HepG2 (cell line): ENCODE data around the gene PHF23. TPM values are rescaled to one million over a fixed set of nuclear protein-coding genes. Genes with fewer than 3 reads are reported as not detected.
A peak's percentile ranks its signal among the peaks of the same experiment; 100 is the strongest.

Experiments
- ATAC-seq: fragments of 200-7000 bp; cut with Tn5 transposase; 3 replicates; pipeline ENCODE4 v1.9.1; 2020; ENCODE audit warnings: mild to moderate bottlenecking, moderate library complexity
- BruUV-seq: library from RNA; stranded (reverse); fragments of 400-500 nt; replicated peaks from 2 replicates; lab custom pipeline; 2021; lab: Mats Ljungman, UMichigan
- CTCF ChIA-PET: fragments of 300-600 bp; formaldehyde crosslinking; extraction: SDS; loops from one replicate; lab custom pipeline; 2021; ENCODE audit warnings: low total read pairs, inconsistent platforms, low intra/inter-chr PET ratio; lab: Yijun Ruan, JAX
- POLR2A ChIA-PET: fragments of 350-600 bp; sonication (Branson Sonifier 250); formaldehyde crosslinking; loops from one replicate; lab custom pipeline; 2020; ENCODE audit warnings: antibody characterized with exemption, inconsistent platforms; lab: Yijun Ruan, JAX
- DNase-seq: peaks from one replicate; pipeline ENCODE4 v3.0.0-alpha.2; 2015; ENCODE audit warnings: low spot score
- FAIRE-seq: peaks from 3 replicates; lab custom pipeline; 2011; peaks lifted over from hg19 to GRCh38; lab: Jason Lieb, UNC
- H2AFZ ChIP-seq: one replicate; pipeline ENCODE4 v1.6.1; 2011; ENCODE audit warnings: low read length, inconsistent platforms
- H3K27ac ChIP-seq: fragments of 300-600 bp; 3 replicates; pipeline ENCODE4 v1.8.0; 2011; ENCODE audit warnings: mixed run types, mild to moderate bottlenecking, mixed read lengths, low read length, inconsistent platforms; ENCODE audit not compliant: insufficient read depth; ENCODE audit errors: extremely low read length
- H3K27me3 ChIP-seq, 2 experiments: fragments of 200-600 bp in 1 of 2; 2 replicates in 1 of 2; 3 replicates in 1 of 2; pipeline versions ENCODE4 v1.6.0 to v1.8.0; 2011; ENCODE audit warnings: low read length in 2 of 2, mild to moderate bottlenecking in 2 of 2, moderate library complexity in 2 of 2, inconsistent platforms in 1 of 2; ENCODE audit not compliant: insufficient read depth in 2 of 2, control insufficient read depth in 1 of 2
- H3K36me3 ChIP-seq, 2 experiments: fragments of 200-600 bp in 1 of 2; replicated peaks in 1 of 2; 2 replicates in 1 of 2; 3 replicates in 1 of 2; pipeline versions ENCODE4 v1.5.1 to v1.8.0; 2011; ENCODE audit warnings: low read length in 2 of 2, inconsistent platforms in 1 of 2; ENCODE audit not compliant: insufficient read depth in 2 of 2, control insufficient read depth in 1 of 2
- H3K4me1 ChIP-seq: 2 replicates; pipeline ENCODE4 v1.5.1; 2012; ENCODE audit warnings: low read length, inconsistent platforms; ENCODE audit not compliant: insufficient read depth
- H3K4me2 ChIP-seq: 2 replicates; pipeline ENCODE4 v1.6.0; 2011; ENCODE audit warnings: low read depth, low read length, inconsistent platforms
- H3K4me3 ChIP-seq, 3 experiments: fragments of 200-600 bp in 1 of 3; sonication (generic), shearing (Covaris generic) in 1 of 3; replicated peaks in 1 of 3; 2 replicates each; pipeline ENCODE4 v1.5.1; 2011 to 2016; ENCODE audit warnings: low read length in 3 of 3, inconsistent platforms in 2 of 3, low read depth in 2 of 3, mild to moderate bottlenecking in 2 of 3, control low read depth in 1 of 3, mixed read lengths in 1 of 3; ENCODE audit not compliant: insufficient read depth in 1 of 3
- H3K79me2 ChIP-seq: one replicate; pipeline ENCODE4 v1.6.1; 2011; ENCODE audit warnings: low read length, inconsistent platforms; ENCODE audit not compliant: insufficient read depth
- H3K9ac ChIP-seq: 2 replicates; pipeline ENCODE4 v1.6.0; 2011; ENCODE audit warnings: mild to moderate bottlenecking, low read depth, low read length, inconsistent platforms; ENCODE audit not compliant: insufficient read depth
- H3K9me3 ChIP-seq: 2 replicates; pipeline ENCODE4 v1.5.1; 2012; ENCODE audit warnings: mild to moderate bottlenecking, low read length
- H4K20me1 ChIP-seq: 2 replicates; pipeline ENCODE4 v1.6.0; 2011; ENCODE audit warnings: inconsistent platforms, mild to moderate bottlenecking, low read length, moderate library complexity; ENCODE audit not compliant: insufficient read depth
- AGO2 ChIP-seq: fragments of 200-400 bp; formaldehyde crosslinking; optimal IDR thresholded peaks from 2 replicates; pipeline ENCODE3; 2017; ENCODE audit warnings: mild to moderate bottlenecking, low read depth, low read length, moderate library complexity
- ATF2 ChIP-seq: sonication (generic); formaldehyde crosslinking; IDR thresholded peaks from 2 replicates; pipeline ENCODE4 v1.4.0; 2020; ENCODE audit warnings: missing genetic modification reagents
- FOXA3 ChIP-seq: IDR thresholded peaks from 2 replicates; pipeline ENCODE4 v1.6.1; 2016; ENCODE audit warnings: missing genetic modification reagents, missing compliant biosample characterization
- MXI1 ChIP-seq: IDR thresholded peaks from 3 replicates; pipeline ENCODE4 v1.6.1; 2012; ENCODE audit warnings: low read depth, low read length, inconsistent platforms, borderline replicate concordance
- SNRNP70 ChIP-seq: fragments of 200-400 bp; formaldehyde crosslinking; IDR thresholded peaks from 2 replicates; pipeline ENCODE4 v1.6.1; 2017; ENCODE audit warnings: mild to moderate bottlenecking, low read depth, low read length, moderate library complexity
- TFE3 ChIP-seq: IDR thresholded peaks from 2 replicates; pipeline ENCODE4 v1.6.1; 2016
- ZBTB1 ChIP-seq: sonication (generic); formaldehyde crosslinking; IDR thresholded peaks from 2 replicates; pipeline ENCODE4 v1.4.0; 2020; ENCODE audit warnings: missing genetic modification reagents, borderline replicate concordance
- ZBTB3 ChIP-seq: sonication (generic); formaldehyde crosslinking; IDR thresholded peaks from 2 replicates; pipeline ENCODE4 v1.4.0; 2020; ENCODE audit warnings: low read depth, mild to moderate bottlenecking, moderate library complexity, missing genetic modification reagents, borderline replicate concordance
- ZEB1 ChIP-seq: IDR thresholded peaks from 2 replicates; pipeline ENCODE4 v1.6.1; 2012; ENCODE audit warnings: mild to moderate bottlenecking, low read depth, inconsistent platforms; ENCODE audit not compliant: insufficient replicate concordance
- ZNF121 ChIP-seq: sonication (generic); formaldehyde crosslinking; IDR thresholded peaks from 2 replicates; pipeline ENCODE4 v1.5.0; 2020; ENCODE audit warnings: mild to moderate bottlenecking, missing genetic modification reagents
- ZNF383 ChIP-seq: sonication (generic); formaldehyde crosslinking; IDR thresholded peaks from 2 replicates; pipeline ENCODE4 v1.4.0; 2020; ENCODE audit warnings: missing genetic modification reagents, mild to moderate bottlenecking, borderline replicate concordance
- ZNF720 ChIP-seq: sonication (generic); formaldehyde crosslinking; IDR thresholded peaks from 2 replicates; pipeline ENCODE4 v1.4.0; 2020; ENCODE audit warnings: missing genetic modification reagents
- ZNF740 ChIP-seq: sonication (generic); formaldehyde crosslinking; IDR thresholded peaks from 2 replicates; pipeline ENCODE4 v1.4.0; 2020; ENCODE audit warnings: missing genetic modification reagents
- ZNF761 ChIP-seq: sonication (generic); formaldehyde crosslinking; conservative IDR thresholded peaks from 2 replicates; pipeline ENCODE4 v1.4.0; 2020; ENCODE audit warnings: mild to moderate bottlenecking, missing genetic modification reagents
- ZNF850 ChIP-seq: sonication (generic); formaldehyde crosslinking; conservative IDR thresholded peaks from 2 replicates; pipeline ENCODE4 v1.9.0; 2021; ENCODE audit warnings: mild to moderate bottlenecking, missing genetic modification reagents
- WGBS: methylation state at CpG from one replicate; pipeline ENCODE4 v1.1.6; 2017; ENCODE audit warnings: low lambda C conversion rate; 5-methylcytosine and 5-hydroxymethylcytosine counted together
- in situ Hi-C: cut with HindIII; loops from 2 replicates; pipeline ENCODE4 v1.10.0; 2017; ENCODE audit warnings: low pct_unique_long_range_greater_than_20kb; ENCODE audit not compliant: extremely low pct_ligation_motif_present
- intact Hi-C: fragments of 100-400 bp; cut with micrococcal nuclease; formaldehyde crosslinking; loops from one replicate; pipeline ENCODE4 v1.10.0; 2022; ENCODE audit not compliant: unreplicated experiment
- polyA plus RNA-seq, 8 experiments: library from polyadenylated mRNA; depleted of rRNA in 3 of 8; stranded (reverse) in 7 of 8; unstranded in 1 of 8; fragments of >200 nt; fragmentation: Illumina TruSeq in 4 of 8; extraction: Trizol in 4 of 8; gene quantifications; 2 replicates each; pipeline versions ENCODE4 v1.2.1 to v1.2.3, GENCODE V29; 2011 to 2016; ENCODE audit warnings: low read depth in 4 of 8, missing spikeins in 1 of 8, mixed read lengths in 1 of 8; ENCODE audit not compliant: insufficient read depth in 1 of 8
- total RNA-seq, 5 experiments: library from RNA; depleted of rRNA; stranded (reverse); fragments of >200 nt; fragmentation: Illumina TruSeq; extraction: Trizol; gene quantifications; 2 replicates each; pipeline ENCODE4 v1.2.3, GENCODE V29; 2016; ENCODE audit warnings: low read depth in 1 of 5

The PHF23 gene
- total and polyA plus RNA-seq, 2 of the 13 experiments (the other 11 are each of a cell fraction or from before 2014, with no cell fraction given): 27.6 to 33.2 TPM

GRCh38 chr17:7256766-7257456 lies 17.7 kb upstream of the PHF23 start:
- intact Hi-C loops (no loop called here), in situ Hi-C loops (no loop called here)
- WGBS: 96% methylated on average over 8 of the region's 8 CpGs
- POLR2A ChIA-PET: interaction anchor here (1.1 to 3.5 kb wide), 5 partner anchors 16 to 57 kb away, joined by 3 to 35 read pairs (median 3); partner anchors contain the start of genes DVL2, GABARAP, PHF23 and SLC2A4
- Histone ChIP-seq H4K20me1 (no peaks in the 10 kb centered on the region), H3K36me3 (peaks cover 8 to 13% of the 10 kb centered on the region in 2 experiments; a peak in 4 of 5 replicates), H3K9ac (no peak overlapping the region), H3K79me2 (peaks cover 14% of the 10 kb centered on the region), H3K27me3 (peaks cover 0 to 2% of the 10 kb centered on the region in 2 experiments; a peak in 1 of 5 replicates), H3K4me1 (peaks cover 52% of the 10 kb centered on the region), H3K4me3 (no peak overlapping the region)
- CTCF ChIA-PET: no interaction called here
- no peak for TF ChIP-seq ATF2
- peak; percentile 51 for TF ChIP-seq AGO2
- TF ChIP-seq, all 625 proteins: peak for 1
- no peak overlapping the region for H2AFZ ChIP-seq
- no peak for FAIRE-seq
- no TSS peak for BruUV-seq
- no peak for DNase-seq
- H3K9me3 ChIP-seq: no peaks in the 10 kb centered on the region
- no peak overlapping the region for H3K4me2 ChIP-seq
- H3K27ac ChIP-seq: peak overlapping the region; percentile 3
- ATAC-seq: no peak

GRCh38 chr17:7254511-7254910 lies 15.3 kb upstream of the PHF23 start:
- Histone ChIP-seq H2AFZ (no peak overlapping the region), H3K36me3 (peaks cover 8 to 13% of the 10 kb centered on the region in 2 experiments; a peak in 4 of 5 replicates), H3K4me1 (peaks cover 51% of the 10 kb centered on the region), H3K4me2 (no peak overlapping the region), H3K27ac (no peak overlapping the region), H3K9ac (no peak overlapping the region), H4K20me1 (no peaks in the 10 kb centered on the region), H3K27me3 (peaks cover 0 to 2% of the 10 kb centered on the region in 2 experiments; a peak in 1 of 5 replicates), H3K9me3 (no peaks in the 10 kb centered on the region), H3K4me3 (no peak overlapping the region), H3K79me2 (peaks cover 33% of the 10 kb centered on the region)
- intact Hi-C loops (no loop called here), in situ Hi-C loops (no loop called here)
- FAIRE-seq (no peak), ATAC-seq (no peak), DNase-seq (no peak)
- 97% methylated on average over 4 of the region's 4 CpGs for WGBS
- BruUV-seq: no TSS peak
- POLR2A ChIA-PET: interaction anchor here (0.7 kb wide), 2 partner anchors 9 to 27 kb away, joined by 3 read pairs; partner anchors contain the start of gene SLC2A4
- CTCF ChIA-PET: no interaction called here
- TF ChIP-seq MXI1 (no peak), ZBTB3 (CRISPR knock-in tag) (no peak), FOXA3 (CRISPR knock-in tag) (no peak), ZEB1 (no peak), TFE3 (no peak), ZNF850 (CRISPR knock-in tag) (no peak), SNRNP70 (no peak), ZNF720 (CRISPR knock-in tag) (no peak), ZNF121 (no peak), ZBTB1 (no peak), ZNF383 (CRISPR knock-in tag) (no peak), ZNF740 (CRISPR knock-in tag) (no peak), ZNF761 (CRISPR knock-in tag) (no peak)
